GM21825 (cell line): Measurements from ENCODE around the gene LYG2.
"Not testable (repeated sequence)": the region's sequence is repeated elsewhere in the genome, so short reads cannot be mapped to it uniquely, and the experiment has no call there.

Experiments used
- ATAC-seq: cut with Tn5 transposase; IDR thresholded peaks from one replicate; pipeline ENCODE4 v1.9.1; 2021; ENCODE audit warnings: mild to moderate bottlenecking, moderate library complexity; ENCODE audit not compliant: unreplicated experiment

The LYG2 gene

GRCh38 chr2:99255491-99256318 is at the start of gene LYG2:
LYG2 (minus strand) TSS chr2:99255666; CDS start chr2:99254260, 1,406 bp downstream.
- no peak for ATAC-seq

- ATAC-seq: not testable (repeated sequence)
Measured at GRCh38 chr2:99301097-99301496, 45.6 kb upstream of the LYG2 start, which contains the start of gene LYG1. LYG1 (minus strand) TSS chr2:99301197; CDS start chr2:99295670, 5,527 bp downstream.

GRCh38 chr2:99299580-99299979 is 44.1 kb upstream of the LYG2 start:
- ATAC-seq: no peak

- no peak for ATAC-seq
Measured at GRCh38 chr2:99297994-99298393, 42.5 kb upstream of the LYG2 start.

GRCh38 chr2:99285526-99285925 is 30.1 kb upstream of the LYG2 start:
- no peak for ATAC-seq

- ATAC-seq: no peak
Measured at GRCh38 chr2:99279969-99280695, 24.7 kb upstream of the LYG2 start.

- ATAC-seq: no peak
Measured at GRCh38 chr2:99278793-99279291, 23.4 kb upstream of the LYG2 start.

GRCh38 chr2:99278195-99278765 is 22.8 kb upstream of the LYG2 start:
- ATAC-seq: not testable (repeated sequence)

- ATAC-seq: no peak
Measured at GRCh38 chr2:99275882-99276281, 20.4 kb upstream of the LYG2 start.

- ATAC-seq: no peak
Measured at GRCh38 chr2:99261242-99261641, 5.8 kb upstream of the LYG2 start.

- ATAC-seq: no peak
Measured at GRCh38 chr2:99260184-99260583, 4.7 kb upstream of the LYG2 start.

- no peak for ATAC-seq
Measured at GRCh38 chr2:99259465-99259864, 4.0 kb upstream of the LYG2 start.

GRCh38 chr2:99256677-99257076 is 1.2 kb upstream of the LYG2 start:
- ATAC-seq: no peak

GRCh38 chr2:99249951-99250350 is 5.5 kb downstream of the LYG2 start:
- no peak for ATAC-seq

- no peak for ATAC-seq
Measured at GRCh38 chr2:99242151-99242550, 13.3 kb downstream of the LYG2 start.

- no peak for ATAC-seq
Measured at GRCh38 chr2:99240431-99240830, 15.0 kb downstream of the LYG2 start.

- ATAC-seq: no peak
Measured at GRCh38 chr2:99238599-99238998, 16.9 kb downstream of the LYG2 start.

GRCh38 chr2:99233177-99233576 is 22.3 kb downstream of the LYG2 start:
- not testable (repeated sequence) for ATAC-seq

GRCh38 chr2:99217929-99218501 is 37.5 kb downstream of the LYG2 start:
- no peak for ATAC-seq

- ATAC-seq: no peak
Measured at GRCh38 chr2:99216096-99216495, 39.4 kb downstream of the LYG2 start.

GRCh38 chr2:99205491-99205890 is 50.0 kb downstream of the LYG2 start:
- no peak for ATAC-seq
